GM12875 (cell line): Measurements from ENCODE around the gene EMD.
"Not testable (repeated sequence)": the region's sequence is repeated elsewhere in the genome, so short reads cannot be mapped to it uniquely, and the experiment has no call there.

ENCODE experiments used
- H3K4me3 ChIP-seq: one replicate; pipeline ENCODE4 v1.5.1; 2011; ENCODE audit warnings: low read depth, low read length, control low read depth
- TF ChIP-seq, protein P1 (sequence below): IDR thresholded peaks from 2 replicates; pipeline ENCODE4 v1.5.1; 2011; ENCODE audit warnings: low read depth, mild to moderate bottlenecking, control low read depth, inconsistent platforms, low read length, moderate library complexity, borderline replicate concordance; ENCODE audit not compliant: insufficient read depth

Gene EMD

GRCh38 chrX:154380153-154380552, 1.1 kb downstream of the EMD start:
- TF ChIP-seq, protein P1, sequence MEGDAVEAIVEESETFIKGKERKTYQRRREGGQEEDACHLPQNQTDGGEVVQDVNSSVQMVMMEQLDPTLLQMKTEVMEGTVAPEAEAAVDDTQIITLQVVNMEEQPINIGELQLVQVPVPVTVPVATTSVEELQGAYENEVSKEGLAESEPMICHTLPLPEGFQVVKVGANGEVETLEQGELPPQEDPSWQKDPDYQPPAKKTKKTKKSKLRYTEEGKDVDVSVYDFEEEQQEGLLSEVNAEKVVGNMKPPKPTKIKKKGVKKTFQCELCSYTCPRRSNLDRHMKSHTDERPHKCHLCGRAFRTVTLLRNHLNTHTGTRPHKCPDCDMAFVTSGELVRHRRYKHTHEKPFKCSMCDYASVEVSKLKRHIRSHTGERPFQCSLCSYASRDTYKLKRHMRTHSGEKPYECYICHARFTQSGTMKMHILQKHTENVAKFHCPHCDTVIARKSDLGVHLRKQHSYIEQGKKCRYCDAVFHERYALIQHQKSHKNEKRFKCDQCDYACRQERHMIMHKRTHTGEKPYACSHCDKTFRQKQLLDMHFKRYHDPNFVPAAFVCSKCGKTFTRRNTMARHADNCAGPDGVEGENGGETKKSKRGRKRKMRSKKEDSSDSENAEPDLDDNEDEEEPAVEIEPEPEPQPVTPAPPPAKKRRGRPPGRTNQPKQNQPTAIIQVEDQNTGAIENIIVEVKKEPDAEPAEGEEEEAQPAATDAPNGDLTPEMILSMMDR: no peak
- peak overlapping the region; percentile 82 for H3K4me3 ChIP-seq

GRCh38 chrX:154380787-154381186, 1.7 kb downstream of the EMD start:
- TF ChIP-seq, protein P1: no peak
- no peak overlapping the region for H3K4me3 ChIP-seq

DNA sequence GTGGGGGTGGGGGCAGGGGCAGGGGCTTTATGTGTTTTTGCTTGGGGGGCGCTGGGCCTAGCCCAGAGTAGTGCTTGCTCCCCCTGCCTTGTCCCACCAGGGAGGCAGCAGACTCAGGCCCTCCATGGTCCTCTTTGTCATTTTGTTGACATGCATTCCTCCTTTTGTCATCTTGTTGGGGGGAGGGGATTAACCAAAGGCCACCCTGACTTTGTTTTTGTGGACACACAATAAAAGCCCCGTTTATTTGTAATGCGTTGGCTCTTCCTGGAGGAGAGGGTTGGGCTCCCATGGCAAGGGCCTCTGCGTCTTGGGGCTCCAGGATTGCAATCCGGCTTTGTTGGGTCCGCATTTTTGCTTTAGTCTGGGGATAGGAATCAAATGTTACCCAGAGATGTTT, 2.2 kb downstream of the EMD start:
- TF ChIP-seq, protein P1: no peak

GRCh38 chrX:154382483-154383069, 3.5 kb downstream of the EMD start:
- TF ChIP-seq, protein P1: no peak
- no peak overlapping the region for H3K4me3 ChIP-seq

More for the DNA sequence above, 2.2 kb downstream of the EMD start:
- no peak overlapping the region for H3K4me3 ChIP-seq

DNA sequence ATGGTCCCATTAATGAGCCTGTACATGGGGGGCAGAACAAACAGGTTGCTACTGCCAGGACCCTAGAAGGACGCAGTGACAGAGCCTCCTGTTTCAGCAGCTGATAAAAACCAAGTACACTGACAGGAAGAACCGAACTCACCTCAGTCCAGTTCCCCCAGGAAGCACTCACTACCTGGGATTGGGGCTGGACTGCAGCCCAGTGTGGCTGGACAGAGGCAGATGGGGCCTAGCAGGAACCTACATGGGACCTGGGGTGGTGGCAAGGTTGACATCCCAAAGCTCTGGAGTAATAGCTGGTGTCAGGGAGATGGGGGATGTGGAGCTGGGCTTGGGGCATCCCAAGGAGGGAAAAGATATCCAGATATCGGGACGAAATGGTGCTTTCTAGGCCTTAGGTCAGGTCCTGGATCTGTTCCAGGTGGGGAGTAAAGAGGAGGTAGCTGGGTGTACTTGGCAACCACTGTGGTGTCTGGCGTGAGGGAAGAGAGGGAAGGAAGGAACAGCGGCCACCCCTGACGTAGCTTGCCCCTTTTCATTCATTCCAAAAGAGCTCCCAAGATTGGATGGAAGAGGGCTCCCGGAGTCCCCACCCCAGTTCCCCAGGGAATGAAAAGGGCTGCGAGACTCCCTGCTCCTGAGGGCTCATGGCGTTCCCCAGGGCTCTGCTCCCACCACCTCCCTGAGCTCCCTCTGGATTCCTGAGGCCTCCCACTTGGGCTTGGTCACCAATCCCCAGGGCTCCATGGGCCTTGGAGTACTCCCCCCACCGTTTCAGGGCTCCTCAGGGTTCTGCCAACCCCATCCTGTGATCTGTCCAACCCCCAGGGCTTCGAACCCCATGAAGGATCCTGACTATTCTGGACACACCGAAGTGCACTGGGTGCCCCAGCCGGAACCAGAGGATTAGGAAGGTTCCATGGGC, 4.5 kb downstream of the EMD start:
- no peak overlapping the region for H3K4me3 ChIP-seq
- TF ChIP-seq, protein P1: no peak

- no peak overlapping the region for H3K4me3 ChIP-seq
- TF ChIP-seq, protein P1: no peak
Observed at GRCh38 chrX:154384284-154384892, 5.3 kb downstream of the EMD start.

DNA sequence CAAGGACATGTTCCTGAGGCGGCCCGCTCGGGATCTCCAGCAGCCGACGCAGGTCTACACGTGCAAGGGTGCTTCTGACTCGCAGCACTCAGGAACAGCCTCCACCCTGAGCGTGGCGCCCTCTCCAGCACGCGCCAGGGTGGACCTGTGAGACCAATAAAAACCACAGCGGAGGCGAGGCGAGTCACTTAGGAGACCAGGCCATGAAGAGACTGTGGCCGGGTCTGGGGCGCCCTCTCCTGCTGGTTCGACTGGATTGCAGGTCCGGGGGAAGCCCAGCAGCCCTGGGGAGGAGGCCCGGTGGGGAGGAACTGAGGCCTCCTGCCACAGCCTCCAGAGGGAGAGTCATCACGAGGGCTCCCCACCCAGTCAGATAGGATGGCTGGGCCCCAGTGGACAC, 9.0 kb downstream of the EMD start:
- not testable (repeated sequence) for H3K4me3 ChIP-seq

DNA sequence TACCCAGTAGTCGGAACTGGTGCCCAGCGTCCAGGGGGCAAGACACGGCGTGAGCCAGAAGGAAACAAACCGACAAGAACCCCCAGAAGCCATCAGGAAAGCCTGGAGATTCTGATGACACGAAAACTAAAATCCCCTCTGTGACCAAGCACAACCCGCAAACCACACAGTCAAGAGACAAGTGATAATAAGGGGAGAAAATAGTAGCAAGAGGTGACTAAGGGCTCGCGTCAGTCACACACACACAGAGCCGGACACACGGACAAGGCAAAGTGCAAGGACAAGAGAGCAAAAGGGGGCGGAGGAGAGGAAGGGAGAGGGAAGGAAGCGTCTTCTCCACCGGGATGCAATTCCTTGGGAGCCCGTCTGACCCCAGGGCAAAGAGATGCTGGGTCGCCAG, 9.6 kb downstream of the EMD start:
- not testable (repeated sequence) for H3K4me3 ChIP-seq

DNA sequence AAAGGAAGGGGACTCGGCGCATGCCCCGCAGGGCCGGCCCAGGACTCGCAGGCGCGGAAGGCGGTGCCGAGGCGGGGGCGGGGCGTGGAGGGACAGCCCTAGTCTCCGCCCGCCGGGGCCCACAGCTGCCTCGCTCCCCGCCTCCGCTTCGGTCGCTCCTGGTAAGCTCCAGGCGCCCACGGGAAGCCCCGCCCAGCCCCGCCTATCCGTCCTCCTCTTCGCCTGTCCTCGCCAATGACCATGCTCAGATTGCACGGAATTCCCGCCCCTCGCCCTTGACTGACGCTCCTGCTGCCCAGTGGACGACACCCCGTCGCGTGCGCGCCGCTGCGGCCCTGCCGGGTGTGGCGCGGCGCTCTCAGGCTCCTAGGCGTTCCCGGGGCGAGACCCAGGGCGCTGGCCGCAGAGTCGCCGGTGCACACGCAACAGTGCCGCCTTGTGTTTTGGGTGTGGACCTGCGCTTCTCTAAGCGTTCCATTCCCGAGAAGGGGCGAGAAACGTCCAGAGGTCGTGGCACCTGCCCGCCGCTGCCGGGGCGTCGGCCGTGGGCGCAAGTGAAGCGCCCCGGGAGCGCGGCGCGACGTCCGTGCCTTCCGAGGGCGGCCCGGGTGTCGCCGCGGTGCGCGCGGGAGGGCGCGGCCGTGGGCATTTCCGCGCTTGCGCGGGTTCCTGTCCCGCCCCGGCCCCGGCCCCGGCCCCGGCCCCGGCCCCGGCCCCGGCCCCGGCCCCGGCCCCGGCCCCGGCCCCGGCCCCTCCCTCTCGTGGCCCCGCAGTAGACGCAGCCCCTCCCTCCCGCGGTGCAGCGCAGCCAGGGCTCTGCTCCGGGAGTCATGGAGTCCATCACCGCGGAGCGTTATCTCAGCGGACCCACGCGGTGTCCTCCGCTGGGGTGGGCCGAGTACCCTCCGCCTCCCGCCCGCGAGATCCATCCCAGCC, 11.0 kb downstream of the EMD start:
- peak overlapping the region; percentile 21 for H3K4me3 ChIP-seq

DNA sequence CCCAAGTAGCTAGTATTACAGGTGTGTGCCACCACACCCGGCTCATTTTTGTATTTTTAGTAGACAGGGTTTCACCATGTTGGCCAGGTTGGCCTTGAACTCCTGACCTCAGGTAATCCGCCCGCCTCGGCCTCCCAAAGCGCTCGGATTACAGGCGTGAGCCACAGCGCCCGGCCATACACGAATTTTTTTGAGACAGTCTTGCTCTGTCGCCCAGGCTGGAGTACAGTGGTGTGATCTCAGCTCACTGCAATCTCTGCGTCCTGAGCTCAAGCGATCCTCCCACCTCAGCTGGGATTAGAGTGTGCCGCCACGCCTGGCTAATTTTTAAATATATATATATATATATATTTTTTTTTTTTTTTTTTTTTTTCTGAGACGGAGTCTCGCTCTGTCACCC, 17.3 kb downstream of the EMD start:
- H3K4me3 ChIP-seq: not testable (repeated sequence)
